ENCODE measurements around the gene IL21R.

- TF ChIP-seq CTCF (IDR thresholded peaks at IDR 0.05) = no peak
- no peak for TF ChIP-seq POLR2AphosphoS5 (IDR thresholded peaks at IDR 0.05)
- no peak for TF ChIP-seq EP300 (IDR thresholded peaks at IDR 0.05; ENCODE audit: low read depth)
These were observed 90.1 kb downstream of the IL21R start for GRCh38 chr16:27491894-27492587.
